Measurements from ENCODE around the gene SETD2.

DNA sequence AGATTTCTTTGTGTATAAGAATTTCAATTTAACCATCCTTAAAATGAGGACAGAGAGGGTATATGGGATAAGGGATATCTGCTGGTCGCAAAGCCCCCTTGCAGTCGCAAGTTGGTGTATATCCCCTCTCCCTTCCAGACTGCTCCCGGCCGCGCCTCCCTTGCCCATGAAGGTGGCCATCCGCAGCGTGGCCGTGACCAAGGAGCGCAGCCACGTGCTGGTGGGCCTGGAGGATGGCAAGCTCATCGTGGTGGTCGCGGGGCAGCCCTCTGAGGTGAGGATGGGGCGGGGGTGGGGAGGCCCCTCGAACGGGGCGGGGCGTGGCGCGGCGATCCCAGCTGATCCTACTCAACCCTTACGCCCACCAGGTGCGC is 155.1 kb downstream of the SETD2 start:
- TF ChIP-seq, protein P1, sequence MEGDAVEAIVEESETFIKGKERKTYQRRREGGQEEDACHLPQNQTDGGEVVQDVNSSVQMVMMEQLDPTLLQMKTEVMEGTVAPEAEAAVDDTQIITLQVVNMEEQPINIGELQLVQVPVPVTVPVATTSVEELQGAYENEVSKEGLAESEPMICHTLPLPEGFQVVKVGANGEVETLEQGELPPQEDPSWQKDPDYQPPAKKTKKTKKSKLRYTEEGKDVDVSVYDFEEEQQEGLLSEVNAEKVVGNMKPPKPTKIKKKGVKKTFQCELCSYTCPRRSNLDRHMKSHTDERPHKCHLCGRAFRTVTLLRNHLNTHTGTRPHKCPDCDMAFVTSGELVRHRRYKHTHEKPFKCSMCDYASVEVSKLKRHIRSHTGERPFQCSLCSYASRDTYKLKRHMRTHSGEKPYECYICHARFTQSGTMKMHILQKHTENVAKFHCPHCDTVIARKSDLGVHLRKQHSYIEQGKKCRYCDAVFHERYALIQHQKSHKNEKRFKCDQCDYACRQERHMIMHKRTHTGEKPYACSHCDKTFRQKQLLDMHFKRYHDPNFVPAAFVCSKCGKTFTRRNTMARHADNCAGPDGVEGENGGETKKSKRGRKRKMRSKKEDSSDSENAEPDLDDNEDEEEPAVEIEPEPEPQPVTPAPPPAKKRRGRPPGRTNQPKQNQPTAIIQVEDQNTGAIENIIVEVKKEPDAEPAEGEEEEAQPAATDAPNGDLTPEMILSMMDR (IDR thresholded peaks at IDR 0.05; ENCODE audit: low read depth, low read length, missing input control): no peak
- TF ChIP-seq EGR1 (IDR thresholded peaks at IDR 0.05; ENCODE audit: low read depth in 2 of 2) (no peak), YY1 (IDR thresholded peaks at IDR 0.05) (no peak), RAD21 (IDR thresholded peaks at IDR 0.05) (no peak), GABPA (IDR thresholded peaks at IDR 0.05 in 1 of 2, conservative IDR thresholded peaks at IDR 0.05 in 1 of 2) (no peak), TAF1 (conservative IDR thresholded peaks at IDR 0.05) (no peak)
- TF ChIP-seq, protein P2, sequence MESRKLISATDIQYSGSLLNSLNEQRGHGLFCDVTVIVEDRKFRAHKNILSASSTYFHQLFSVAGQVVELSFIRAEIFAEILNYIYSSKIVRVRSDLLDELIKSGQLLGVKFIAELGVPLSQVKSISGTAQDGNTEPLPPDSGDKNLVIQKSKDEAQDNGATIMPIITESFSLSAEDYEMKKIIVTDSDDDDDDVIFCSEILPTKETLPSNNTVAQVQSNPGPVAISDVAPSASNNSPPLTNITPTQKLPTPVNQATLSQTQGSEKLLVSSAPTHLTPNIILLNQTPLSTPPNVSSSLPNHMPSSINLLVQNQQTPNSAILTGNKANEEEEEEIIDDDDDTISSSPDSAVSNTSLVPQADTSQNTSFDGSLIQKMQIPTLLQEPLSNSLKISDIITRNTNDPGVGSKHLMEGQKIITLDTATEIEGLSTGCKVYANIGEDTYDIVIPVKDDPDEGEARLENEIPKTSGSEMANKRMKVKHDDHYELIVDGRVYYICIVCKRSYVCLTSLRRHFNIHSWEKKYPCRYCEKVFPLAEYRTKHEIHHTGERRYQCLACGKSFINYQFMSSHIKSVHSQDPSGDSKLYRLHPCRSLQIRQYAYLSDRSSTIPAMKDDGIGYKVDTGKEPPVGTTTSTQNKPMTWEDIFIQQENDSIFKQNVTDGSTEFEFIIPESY (IDR thresholded peaks at IDR 0.05): no peak
